HepG2 (cell line): ENCODE data around the gene NAV2. TPM values are rescaled to one million over a fixed set of nuclear protein-coding genes. Genes with fewer than 3 reads are reported as not detected.

Source experiments
- BCLAF1 ChIP-seq: fragments of 450-650 bp; IDR thresholded peaks from 2 replicates; pipeline ENCODE4 v1.6.1; 2017; ENCODE audit warnings: mild to moderate bottlenecking
- HNF4A ChIP-seq: sonication (generic); formaldehyde crosslinking; IDR thresholded peaks from 2 replicates; pipeline ENCODE4 v1.4.0; 2020; ENCODE audit warnings: missing genetic modification reagents
- HNF4G ChIP-seq, 2 experiments: sonication (generic) in 1 of 2; formaldehyde crosslinking in 1 of 2; IDR thresholded peaks; 2 replicates each; pipeline versions ENCODE4 v1.4.0 to v1.6.1; 2011 to 2020; ENCODE audit warnings: borderline replicate concordance in 2 of 2, low read depth in 2 of 2, mild to moderate bottlenecking in 2 of 2, low read length in 1 of 2, missing genetic modification reagents in 1 of 2, moderate library complexity in 1 of 2
- MTA1 ChIP-seq: sonication (generic); formaldehyde crosslinking; IDR thresholded peaks from 2 replicates; pipeline ENCODE4 v1.4.0; 2020; ENCODE audit warnings: missing genetic modification reagents, mild to moderate bottlenecking, borderline replicate concordance
- NKX3-1 ChIP-seq: sonication (generic); formaldehyde crosslinking; IDR thresholded peaks from 2 replicates; pipeline ENCODE4 v1.5.0; 2020; ENCODE audit warnings: missing genetic modification reagents
- NR3C1 ChIP-seq: sonication (generic); formaldehyde crosslinking; IDR thresholded peaks from 2 replicates; pipeline ENCODE4 v1.4.0; 2020; ENCODE audit warnings: missing genetic modification reagents
- PAX8 ChIP-seq: sonication (generic); formaldehyde crosslinking; IDR thresholded peaks from 2 replicates; pipeline ENCODE4 v1.8.0; 2022; ENCODE audit warnings: mild to moderate bottlenecking, missing genetic modification reagents, borderline replicate concordance
- RBM39 ChIP-seq: fragments of 200-400 bp; formaldehyde crosslinking; IDR thresholded peaks from one replicate; pipeline ENCODE4 v1.6.1; 2018; ENCODE audit warnings: antibody characterized with exemption, mild to moderate bottlenecking, low read depth, low read length; ENCODE audit not compliant: poor library complexity, severe bottlenecking
- TOPORS ChIP-seq: sonication (generic); formaldehyde crosslinking; IDR thresholded peaks from 2 replicates; pipeline ENCODE4 v1.8.0; 2023; ENCODE audit warnings: mild to moderate bottlenecking, missing genetic modification reagents
- ZBTB46 ChIP-seq: sonication (generic); formaldehyde crosslinking; IDR thresholded peaks from 2 replicates; pipeline ENCODE4 v1.4.0; 2020; ENCODE audit warnings: mild to moderate bottlenecking, missing genetic modification reagents, borderline replicate concordance
- ZNF318 ChIP-seq: sonication (generic); formaldehyde crosslinking; IDR thresholded peaks from 2 replicates; pipeline ENCODE4 v1.4.0; 2020; ENCODE audit warnings: mild to moderate bottlenecking, missing genetic modification reagents
- ZNF362 ChIP-seq: sonication (generic); formaldehyde crosslinking; IDR thresholded peaks from 2 replicates; pipeline ENCODE4 v1.4.0; 2020; ENCODE audit warnings: missing genetic modification reagents, mild to moderate bottlenecking, borderline replicate concordance
- ZNF546 ChIP-seq: sonication (generic); formaldehyde crosslinking; conservative IDR thresholded peaks from 2 replicates; pipeline ENCODE4 v1.8.1; 2023; ENCODE audit warnings: mild to moderate bottlenecking, missing genetic modification reagents
- polyA plus RNA-seq, 8 experiments: library from polyadenylated mRNA; depleted of rRNA in 3 of 8; stranded (reverse) in 7 of 8; unstranded in 1 of 8; fragments of >200 nt; fragmentation: Illumina TruSeq in 4 of 8; extraction: Trizol in 4 of 8; gene quantifications; 2 replicates each; pipeline versions ENCODE4 v1.2.1 to v1.2.3, GENCODE V29; 2011 to 2016; ENCODE audit warnings: low read depth in 4 of 8, missing spikeins in 1 of 8, mixed read lengths in 1 of 8; ENCODE audit not compliant: insufficient read depth in 1 of 8
- total RNA-seq, 5 experiments: library from RNA; depleted of rRNA; stranded (reverse); fragments of >200 nt; fragmentation: Illumina TruSeq; extraction: Trizol; gene quantifications; 2 replicates each; pipeline ENCODE4 v1.2.3, GENCODE V29; 2016; ENCODE audit warnings: low read depth in 1 of 5

Gene NAV2
- total and polyA plus RNA-seq, 2 of the 13 experiments (the other 11 are each of a cell fraction or from before 2014, with no cell fraction given) = 9.3 to 34.6 TPM

GRCh38 chr11:19978668-19979518, 266.3 kb downstream of the NAV2 start (continued):
- TF ChIP-seq NKX3-1 (CRISPR knock-in tag) (no peak), ZNF546 (CRISPR knock-in tag) (no peak), ZNF318 (CRISPR knock-in tag) (no peak), ZBTB46 (CRISPR knock-in tag) (no peak), NR3C1 (CRISPR knock-in tag) (no peak), HNF4G (IDR thresholded peaks at IDR 0.05; ENCODE audit: borderline replicate concordance, low read depth, low read length) (peak; percentile 77), HNF4G (CRISPR knock-in tag; IDR thresholded peaks at IDR 0.05; ENCODE audit: borderline replicate concordance, low read depth) (peak; percentile 57; the same call in 1 of the 2 replicates), RBM39 (no peak), BCLAF1 (no peak), HNF4A (peak; percentile 92), ZNF362 (CRISPR knock-in tag) (peak; percentile 43; the same call in 1 of the 2 replicates), TOPORS (CRISPR knock-in tag) (no peak), MTA1 (CRISPR knock-in tag) (no peak; the same call in 1 of the 2 replicates), PAX8 (CRISPR knock-in tag) (no peak)
